Neural cell (in vitro differentiated cells): Measurements from ENCODE around the gene EHD1. TPM values are rescaled to one million over a fixed set of nuclear protein-coding genes. Genes with fewer than 3 reads are reported as not detected.

Experiments
- H2AFZ ChIP-seq: fragments of 200-600, 300-800 bp; sonication (generic), shearing (Covaris generic); 2 replicates; pipeline ENCODE4 v1.6.0; 2014; ENCODE audit warnings: low read depth, mild to moderate bottlenecking, antibody characterized with exemption, low read length, moderate library complexity
- H3F3A ChIP-seq: fragments of 200-600 bp; shearing (Covaris generic); 2 replicates; pipeline ENCODE4 v1.6.1; 2016; ENCODE audit warnings: mild to moderate bottlenecking, moderate library complexity, mixed read lengths, antibody characterized with exemption, low read length; ENCODE audit not compliant: insufficient read depth, poor library complexity, severe bottlenecking
- H3K27ac ChIP-seq: fragments of 200-600, 300-800 bp; sonication (generic), shearing (Covaris generic); 2 replicates; pipeline ENCODE4 v1.5.1; 2014; ENCODE audit warnings: mild to moderate bottlenecking, low read length, moderate library complexity
- H3K27me3 ChIP-seq: fragments of 300-800, 200-600 bp; sonication (generic), shearing (Covaris generic); 2 replicates; pipeline ENCODE4 v1.6.0; 2014; ENCODE audit warnings: mild to moderate bottlenecking, low read depth, low read length, moderate library complexity; ENCODE audit not compliant: insufficient read depth
- H3K36me3 ChIP-seq: fragments of 300-800, 200-600 bp; sonication (generic), shearing (Covaris generic); 2 replicates; pipeline ENCODE4 v1.5.1; 2014; ENCODE audit warnings: mild to moderate bottlenecking, antibody characterized with exemption, low read length, moderate library complexity; ENCODE audit not compliant: insufficient read depth
- H3K4me2 ChIP-seq: fragments of 300-800, 200-600 bp; sonication (generic), shearing (Covaris generic); 2 replicates; pipeline ENCODE4 v1.6.0; 2014; ENCODE audit warnings: mild to moderate bottlenecking, low read length
- H3K4me3 ChIP-seq: fragments of 300-800, 200-600 bp; sonication (generic), shearing (Covaris generic); 2 replicates; pipeline ENCODE4 v1.5.1; 2014; ENCODE audit warnings: mild to moderate bottlenecking, low read length, moderate library complexity
- H3K79me2 ChIP-seq: fragments of 200-600 bp; shearing (Covaris generic); replicated peaks from 2 replicates; pipeline ENCODE4 v1.6.0; 2014; ENCODE audit warnings: mild to moderate bottlenecking, low read length, moderate library complexity; ENCODE audit not compliant: insufficient read depth
- H3K9ac ChIP-seq: fragments of 300-800, 200-600 bp; sonication (generic), shearing (Covaris generic); 2 replicates; pipeline ENCODE4 v1.6.1; 2016; ENCODE audit warnings: mild to moderate bottlenecking, low read length, mixed read lengths
- H3K9me2 ChIP-seq: fragments of 200-600 bp; shearing (Covaris generic); 2 replicates; pipeline ENCODE4 v1.6.1; 2016; ENCODE audit warnings: mild to moderate bottlenecking, low read length, mixed read lengths; ENCODE audit not compliant: insufficient read depth
- H3K9me3 ChIP-seq: fragments of 200-600, 300-800 bp; sonication (generic), shearing (Covaris generic); 2 replicates; pipeline ENCODE4 v1.6.1; 2016; ENCODE audit warnings: mild to moderate bottlenecking, mixed run types, low read length, moderate library complexity, mixed read lengths
- H4K20me1 ChIP-seq: fragments of 200-600 bp; shearing (Covaris generic); 2 replicates; pipeline ENCODE4 v1.6.1; 2016; ENCODE audit warnings: mild to moderate bottlenecking, mixed run types; ENCODE audit not compliant: insufficient read depth
- CTCF ChIP-seq: fragments of 450-650 bp; IDR thresholded peaks from 2 replicates; pipeline ENCODE4 v1.5.1; 2014; ENCODE audit warnings: antibody characterized with exemption, mild to moderate bottlenecking, moderate library complexity; ENCODE audit not compliant: poor library complexity, severe bottlenecking
- EP300 ChIP-seq: fragments of 450-650 bp; conservative IDR thresholded peaks from 2 replicates; pipeline ENCODE4 v1.6.1; 2014; ENCODE audit warnings: antibody characterized with exemption, mild to moderate bottlenecking, moderate library complexity; ENCODE audit not compliant: poor library complexity, severe bottlenecking
- EZH2 ChIP-seq: fragments of 200-600, 300-800 bp; shearing (Covaris generic), sonication (generic); IDR thresholded peaks from 2 replicates; pipeline ENCODE4 v1.6.1; 2014; ENCODE audit warnings: antibody characterized with exemption, low read length, borderline replicate concordance, mild to moderate bottlenecking; ENCODE audit not compliant: insufficient read depth, poor library complexity, severe bottlenecking
- MXI1 ChIP-seq: fragments of 450-650 bp; conservative IDR thresholded peaks from 2 replicates; pipeline ENCODE4 v1.6.1; 2014; ENCODE audit warnings: antibody characterized with exemption, mild to moderate bottlenecking; ENCODE audit not compliant: poor library complexity, severe bottlenecking
- POLR2AphosphoS5 ChIP-seq: IDR thresholded peaks from 2 replicates; pipeline ENCODE4 v1.6.1; 2012
- RAD21 ChIP-seq: fragments of 450-650 bp; conservative IDR thresholded peaks from 2 replicates; pipeline ENCODE4 v1.6.1; 2014; ENCODE audit warnings: antibody characterized with exemption, mild to moderate bottlenecking, moderate library complexity
- REST ChIP-seq: IDR thresholded peaks from 2 replicates; pipeline ENCODE4 v1.6.1; 2012; ENCODE audit warnings: borderline replicate concordance
- SMC3 ChIP-seq: fragments of 450-650 bp; conservative IDR thresholded peaks from 2 replicates; pipeline ENCODE4 v1.6.1; 2014; ENCODE audit warnings: antibody characterized with exemption, mild to moderate bottlenecking, moderate library complexity; ENCODE audit not compliant: poor library complexity
- TAF1 ChIP-seq: IDR thresholded peaks from 2 replicates; pipeline ENCODE4 v1.6.1; 2012; ENCODE audit warnings: low read depth
- polyA plus RNA-seq: library from polyadenylated mRNA; depleted of rRNA; stranded (reverse); fragments of >200 nt; gene quantifications from 2 replicates; pipeline ENCODE4 v1.2.3, GENCODE V29; 2014

The EHD1 gene
- polyA plus RNA-seq, 1 donor from 2014 or later, result 26.4 TPM

- no peak overlapping the region for H3K27ac ChIP-seq
- no peaks in the 10 kb centered on the region for H3K79me2 ChIP-seq
- TF ChIP-seq REST, result no peak
- TF ChIP-seq SMC3, result no peak
- no peak for TF ChIP-seq POLR2AphosphoS5
- no peak for TF ChIP-seq EZH2
- TF ChIP-seq RAD21, result no peak
- no peak for TF ChIP-seq MXI1
- no peak for TF ChIP-seq CTCF
- H3K27me3 ChIP-seq, result no peaks in the 10 kb centered on the region
- no peak overlapping the region for H3K9ac ChIP-seq
- H4K20me1 ChIP-seq, result no peaks in the 10 kb centered on the region
- no peaks in the 10 kb centered on the region for H3K9me2 ChIP-seq
- no peak overlapping the region for H2AFZ ChIP-seq
- no peaks in the 10 kb centered on the region for H3K9me3 ChIP-seq
- H3K4me3 ChIP-seq, result no peak overlapping the region
- H3F3A ChIP-seq, result no peaks in the 10 kb centered on the region
- no peak overlapping the region for H3K4me2 ChIP-seq
- H3K36me3 ChIP-seq, result no peaks in the 10 kb centered on the region
Observed at GRCh38 chr11:64827451-64827839, 51.0 kb downstream of the EHD1 start.

GRCh38 chr11:64826578-64827450 is 51.6 kb downstream of the EHD1 start:
- H3K9ac ChIP-seq, result no peak overlapping the region
- H3K4me2 ChIP-seq, result no peak overlapping the region
- no peaks in the 10 kb centered on the region for H3K27me3 ChIP-seq

More at GRCh38 chr11:64826578-64827450, 51.6 kb downstream of the EHD1 start:
- Histone ChIP-seq H3K27ac (no peak overlapping the region), H2AFZ (no peak overlapping the region), H3F3A (no peaks in the 10 kb centered on the region), H3K4me3 (no peak overlapping the region), H3K36me3 (no peaks in the 10 kb centered on the region), H3K9me3 (no peaks in the 10 kb centered on the region), H3K9me2 (no peaks in the 10 kb centered on the region), H3K79me2 (no peaks in the 10 kb centered on the region), H4K20me1 (no peaks in the 10 kb centered on the region)
- TF ChIP-seq RAD21 (no peak), POLR2AphosphoS5 (no peak), MXI1 (no peak), REST (no peak), EZH2 (no peak), EP300 (no peak), CTCF (no peak), TAF1 (no peak), SMC3 (no peak)
